Measurements from ENCODE around the gene ASNSD1.

Gene ASNSD1

GRCh38 chr2:189661148-189661956 is at the start of gene ASNSD1:
Gene ASNSD1 (plus strand): TSS chr2:189661459. CDS start chr2:189666133, 4,674 bp downstream.
- peak; percentile 96 to 97 for DNase-seq

GRCh38 chr2:189613077-189613636 is 48.1 kb upstream of the ASNSD1 start:
- DNase-seq: no peak

- no peak for DNase-seq
These were observed 47.4 kb upstream of the ASNSD1 start for GRCh38 chr2:189613650-189614420.

- no peak for DNase-seq
These were observed 46.7 kb upstream of the ASNSD1 start for GRCh38 chr2:189614585-189614984.

- no peak for DNase-seq
These were observed 43.1 kb upstream of the ASNSD1 start for GRCh38 chr2:189618197-189618596.

- DNase-seq: no peak
These were observed 39.5 kb upstream of the ASNSD1 start for GRCh38 chr2:189621781-189622180.

GRCh38 chr2:189623049-189623448 is 38.2 kb upstream of the ASNSD1 start:
- DNase-seq: no peak

GRCh38 chr2:189624648-189625355 is 36.5 kb upstream of the ASNSD1 start:
- no peak for DNase-seq

- no peak for DNase-seq
These were observed 35.6 kb upstream of the ASNSD1 start for GRCh38 chr2:189625636-189626035.

GRCh38 chr2:189627789-189628188 is 33.5 kb upstream of the ASNSD1 start:
- no peak for DNase-seq

- no peak for DNase-seq
These were observed 32.3 kb upstream of the ASNSD1 start for GRCh38 chr2:189628817-189629530.

GRCh38 chr2:189629531-189630453 is 31.5 kb upstream of the ASNSD1 start:
- DNase-seq: no peak

- no peak for DNase-seq
These were observed 29.4 kb upstream of the ASNSD1 start for GRCh38 chr2:189631849-189632248.

- no peak for DNase-seq
These were observed 27.9 kb upstream of the ASNSD1 start for GRCh38 chr2:189633392-189633811.

GRCh38 chr2:189635353-189635752 is 25.9 kb upstream of the ASNSD1 start:
- DNase-seq: no peak

- DNase-seq: no peak
These were observed 22.8 kb upstream of the ASNSD1 start for GRCh38 chr2:189638301-189639006.

GRCh38 chr2:189639007-189639609 is 22.2 kb upstream of the ASNSD1 start:
- DNase-seq: no peak

- DNase-seq: no peak
These were observed 20.3 kb upstream of the ASNSD1 start for GRCh38 chr2:189641002-189641401.

GRCh38 chr2:189641590-189641989 is 19.7 kb upstream of the ASNSD1 start:
- no peak for DNase-seq

GRCh38 chr2:189646521-189646920 is 14.7 kb upstream of the ASNSD1 start:
- DNase-seq: no peak
